ENCODE measurements around the gene GLYATL3.

The GLYATL3 gene

DNA sequence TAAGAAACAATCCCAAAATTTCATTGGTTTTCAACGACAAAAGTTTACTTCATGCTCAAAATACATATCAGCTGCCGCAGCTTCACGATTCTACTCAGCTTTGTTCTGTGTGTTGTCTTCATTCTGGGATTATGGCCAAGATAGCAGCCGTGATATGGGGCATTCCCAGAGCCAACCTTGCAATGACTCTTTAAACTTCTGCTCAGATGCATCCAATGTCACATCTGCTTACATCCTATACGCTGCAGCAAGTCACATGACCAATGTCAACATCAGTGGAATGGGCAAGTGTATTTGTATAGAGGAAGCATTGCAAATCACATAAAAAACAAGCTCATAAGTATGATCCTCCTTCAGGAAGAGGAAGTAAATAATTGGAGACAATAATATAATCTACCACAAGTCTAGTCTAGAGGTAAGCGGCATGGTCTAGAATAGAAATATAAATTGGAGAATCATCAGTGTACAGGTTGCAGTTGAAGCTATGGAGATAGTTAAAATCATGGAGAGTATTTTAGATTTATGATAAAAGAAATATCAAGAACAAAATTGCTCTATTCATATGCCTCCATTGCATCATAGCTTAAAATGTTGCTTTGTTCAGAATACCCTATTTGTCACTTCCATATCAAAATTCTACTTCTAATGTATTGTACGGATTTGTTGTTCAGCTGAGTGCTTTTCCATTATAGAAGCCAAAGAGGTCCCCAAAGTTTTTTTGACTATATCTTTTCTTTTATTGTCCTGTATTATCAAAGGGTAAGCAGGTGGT is 43.5 kb downstream of the GLYATL3 start:
- no peak for ATAC-seq
- no peak for TF ChIP-seq ZNF70 (CRISPR knock-in tag; IDR thresholded peaks at IDR 0.05)
- no peak for TF ChIP-seq RARB (CRISPR knock-in tag; IDR thresholded peaks at IDR 0.05)
- TF ChIP-seq, protein P1, sequence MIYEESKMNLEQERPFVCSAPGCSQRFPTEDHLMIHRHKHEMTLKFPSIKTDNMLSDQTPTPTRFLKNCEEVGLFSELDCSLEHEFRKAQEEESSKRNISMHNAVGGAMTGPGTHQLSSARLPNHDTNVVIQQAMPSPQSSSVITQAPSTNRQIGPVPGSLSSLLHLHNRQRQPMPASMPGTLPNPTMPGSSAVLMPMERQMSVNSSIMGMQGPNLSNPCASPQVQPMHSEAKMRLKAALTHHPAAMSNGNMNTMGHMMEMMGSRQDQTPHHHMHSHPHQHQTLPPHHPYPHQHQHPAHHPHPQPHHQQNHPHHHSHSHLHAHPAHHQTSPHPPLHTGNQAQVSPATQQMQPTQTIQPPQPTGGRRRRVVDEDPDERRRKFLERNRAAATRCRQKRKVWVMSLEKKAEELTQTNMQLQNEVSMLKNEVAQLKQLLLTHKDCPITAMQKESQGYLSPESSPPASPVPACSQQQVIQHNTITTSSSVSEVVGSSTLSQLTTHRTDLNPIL (CRISPR knock-in tag; IDR thresholded peaks at IDR 0.05; ENCODE audit: low read depth), result no peak
- TF ChIP-seq CSDC2 (CRISPR knock-in tag; IDR thresholded peaks at IDR 0.05), result no peak
- TF ChIP-seq, protein P2, sequence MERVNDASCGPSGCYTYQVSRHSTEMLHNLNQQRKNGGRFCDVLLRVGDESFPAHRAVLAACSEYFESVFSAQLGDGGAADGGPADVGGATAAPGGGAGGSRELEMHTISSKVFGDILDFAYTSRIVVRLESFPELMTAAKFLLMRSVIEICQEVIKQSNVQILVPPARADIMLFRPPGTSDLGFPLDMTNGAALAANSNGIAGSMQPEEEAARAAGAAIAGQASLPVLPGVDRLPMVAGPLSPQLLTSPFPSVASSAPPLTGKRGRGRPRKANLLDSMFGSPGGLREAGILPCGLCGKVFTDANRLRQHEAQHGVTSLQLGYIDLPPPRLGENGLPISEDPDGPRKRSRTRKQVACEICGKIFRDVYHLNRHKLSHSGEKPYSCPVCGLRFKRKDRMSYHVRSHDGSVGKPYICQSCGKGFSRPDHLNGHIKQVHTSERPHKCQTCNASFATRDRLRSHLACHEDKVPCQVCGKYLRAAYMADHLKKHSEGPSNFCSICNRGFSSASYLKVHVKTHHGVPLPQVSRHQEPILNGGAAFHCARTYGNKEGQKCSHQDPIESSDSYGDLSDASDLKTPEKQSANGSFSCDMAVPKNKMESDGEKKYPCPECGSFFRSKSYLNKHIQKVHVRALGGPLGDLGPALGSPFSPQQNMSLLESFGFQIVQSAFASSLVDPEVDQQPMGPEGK (CRISPR knock-in tag; IDR thresholded peaks at IDR 0.05; ENCODE audit: borderline replicate concordance), result no peak
- TF ChIP-seq, protein P3, sequence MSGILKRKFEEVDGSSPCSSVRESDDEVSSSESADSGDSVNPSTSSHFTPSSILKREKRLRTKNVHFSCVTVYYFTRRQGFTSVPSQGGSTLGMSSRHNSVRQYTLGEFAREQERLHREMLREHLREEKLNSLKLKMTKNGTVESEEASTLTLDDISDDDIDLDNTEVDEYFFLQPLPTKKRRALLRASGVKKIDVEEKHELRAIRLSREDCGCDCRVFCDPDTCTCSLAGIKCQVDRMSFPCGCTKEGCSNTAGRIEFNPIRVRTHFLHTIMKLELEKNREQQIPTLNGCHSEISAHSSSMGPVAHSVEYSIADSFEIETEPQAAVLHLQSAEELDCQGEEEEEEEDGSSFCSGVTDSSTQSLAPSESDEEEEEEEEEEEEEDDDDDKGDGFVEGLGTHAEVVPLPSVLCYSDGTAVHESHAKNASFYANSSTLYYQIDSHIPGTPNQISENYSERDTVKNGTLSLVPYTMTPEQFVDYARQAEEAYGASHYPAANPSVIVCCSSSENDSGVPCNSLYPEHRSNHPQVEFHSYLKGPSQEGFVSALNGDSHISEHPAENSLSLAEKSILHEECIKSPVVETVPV (CRISPR knock-in tag; IDR thresholded peaks at IDR 0.05), result no peak
- no peak for TF ChIP-seq SNAI2 (CRISPR knock-in tag; IDR thresholded peaks at IDR 0.05)
- TF ChIP-seq TOX (CRISPR knock-in tag; IDR thresholded peaks at IDR 0.05; ENCODE audit: borderline replicate concordance), result no peak
- no peak for TF ChIP-seq ESRRG (CRISPR knock-in tag; IDR thresholded peaks at IDR 0.05)
- TF ChIP-seq ZNF8 (CRISPR knock-in tag; IDR thresholded peaks at IDR 0.05), result no peak
- TF ChIP-seq ZC3H10 (CRISPR knock-in tag; IDR thresholded peaks at IDR 0.05), result no peak
- TF ChIP-seq PPARA (CRISPR knock-in tag; IDR thresholded peaks at IDR 0.05; ENCODE audit: borderline replicate concordance), result no peak
- no peak for TF ChIP-seq ARNTL (CRISPR knock-in tag; IDR thresholded peaks at IDR 0.05; ENCODE audit: borderline replicate concordance, low read depth)
- TF ChIP-seq TCF4 (CRISPR knock-in tag; IDR thresholded peaks at IDR 0.05; ENCODE audit: borderline replicate concordance), result no peak
- TF ChIP-seq, protein P4, sequence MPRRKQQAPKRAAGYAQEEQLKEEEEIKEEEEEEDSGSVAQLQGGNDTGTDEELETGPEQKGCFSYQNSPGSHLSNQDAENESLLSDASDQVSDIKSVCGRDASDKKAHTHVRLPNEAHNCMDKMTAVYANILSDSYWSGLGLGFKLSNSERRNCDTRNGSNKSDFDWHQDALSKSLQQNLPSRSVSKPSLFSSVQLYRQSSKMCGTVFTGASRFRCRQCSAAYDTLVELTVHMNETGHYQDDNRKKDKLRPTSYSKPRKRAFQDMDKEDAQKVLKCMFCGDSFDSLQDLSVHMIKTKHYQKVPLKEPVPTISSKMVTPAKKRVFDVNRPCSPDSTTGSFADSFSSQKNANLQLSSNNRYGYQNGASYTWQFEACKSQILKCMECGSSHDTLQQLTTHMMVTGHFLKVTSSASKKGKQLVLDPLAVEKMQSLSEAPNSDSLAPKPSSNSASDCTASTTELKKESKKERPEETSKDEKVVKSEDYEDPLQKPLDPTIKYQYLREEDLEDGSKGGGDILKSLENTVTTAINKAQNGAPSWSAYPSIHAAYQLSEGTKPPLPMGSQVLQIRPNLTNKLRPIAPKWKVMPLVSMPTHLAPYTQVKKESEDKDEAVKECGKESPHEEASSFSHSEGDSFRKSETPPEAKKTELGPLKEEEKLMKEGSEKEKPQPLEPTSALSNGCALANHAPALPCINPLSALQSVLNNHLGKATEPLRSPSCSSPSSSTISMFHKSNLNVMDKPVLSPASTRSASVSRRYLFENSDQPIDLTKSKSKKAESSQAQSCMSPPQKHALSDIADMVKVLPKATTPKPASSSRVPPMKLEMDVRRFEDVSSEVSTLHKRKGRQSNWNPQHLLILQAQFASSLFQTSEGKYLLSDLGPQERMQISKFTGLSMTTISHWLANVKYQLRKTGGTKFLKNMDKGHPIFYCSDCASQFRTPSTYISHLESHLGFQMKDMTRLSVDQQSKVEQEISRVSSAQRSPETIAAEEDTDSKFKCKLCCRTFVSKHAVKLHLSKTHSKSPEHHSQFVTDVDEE (CRISPR knock-in tag; IDR thresholded peaks at IDR 0.05), result no peak

DNA sequence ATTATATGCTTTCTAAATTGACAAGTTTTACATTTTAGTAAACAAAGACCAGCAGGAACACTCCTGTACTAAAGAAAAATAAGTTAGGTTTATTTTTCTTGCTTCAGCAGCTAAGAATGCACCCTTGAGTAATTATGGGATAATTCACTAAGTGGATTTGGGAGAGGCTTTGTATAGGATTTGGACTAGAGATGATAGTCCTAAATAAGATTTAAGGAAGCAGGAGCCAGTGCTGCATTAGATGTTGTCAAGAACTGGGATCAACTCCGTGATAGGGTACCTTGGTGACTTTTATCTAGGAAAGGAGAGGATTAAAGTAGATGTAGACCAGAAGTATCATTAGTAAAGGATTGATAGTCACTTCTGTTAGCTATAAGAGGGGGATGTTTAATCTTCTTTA is 46.6 kb downstream of the GLYATL3 start:
- ATAC-seq, result no peak

DNA sequence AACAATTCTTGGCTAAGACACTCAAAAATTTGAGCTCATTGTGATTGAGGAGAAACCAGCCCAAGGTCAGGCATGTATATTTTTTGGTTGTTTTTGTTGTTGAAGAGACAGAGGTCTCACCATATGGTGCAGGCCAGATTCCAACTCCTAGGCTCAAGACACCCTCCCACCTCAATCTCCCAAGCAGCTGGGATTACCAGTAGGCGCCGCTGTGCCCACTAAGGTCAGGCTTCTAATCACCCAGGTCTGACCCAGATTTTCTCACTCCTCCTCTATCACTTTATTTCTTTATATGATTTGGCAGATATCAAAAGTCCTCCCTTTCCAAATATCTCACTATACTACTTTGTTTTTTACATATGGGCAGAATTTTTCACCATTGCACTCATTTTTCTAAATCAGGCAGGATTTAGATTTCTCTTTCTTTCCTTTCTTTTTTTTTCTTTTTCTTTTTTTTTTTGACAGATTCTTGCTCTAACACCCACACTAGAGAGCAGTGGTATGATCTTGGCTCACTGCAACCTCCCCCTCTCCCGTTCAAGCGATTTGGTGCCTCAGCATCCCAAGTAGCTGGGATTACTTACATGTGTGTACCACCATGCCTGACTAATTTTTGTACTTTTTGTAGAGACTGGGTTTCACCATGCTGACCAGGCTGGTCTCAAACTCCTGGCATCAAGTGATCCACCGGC is 49.0 kb downstream of the GLYATL3 start:
- no peak for ATAC-seq
- TF ChIP-seq RARB (CRISPR knock-in tag; IDR thresholded peaks at IDR 0.05) (no peak), ZFP30 (CRISPR knock-in tag; IDR thresholded peaks at IDR 0.05) (no peak), CSDC2 (CRISPR knock-in tag; IDR thresholded peaks at IDR 0.05) (no peak), SNAI2 (CRISPR knock-in tag; IDR thresholded peaks at IDR 0.05) (no peak)
- TF ChIP-seq, protein P2 (CRISPR knock-in tag; IDR thresholded peaks at IDR 0.05; ENCODE audit: borderline replicate concordance), result no peak
- TF ChIP-seq, protein P1 (CRISPR knock-in tag; IDR thresholded peaks at IDR 0.05; ENCODE audit: low read depth), result no peak
- TF ChIP-seq, protein P5, sequence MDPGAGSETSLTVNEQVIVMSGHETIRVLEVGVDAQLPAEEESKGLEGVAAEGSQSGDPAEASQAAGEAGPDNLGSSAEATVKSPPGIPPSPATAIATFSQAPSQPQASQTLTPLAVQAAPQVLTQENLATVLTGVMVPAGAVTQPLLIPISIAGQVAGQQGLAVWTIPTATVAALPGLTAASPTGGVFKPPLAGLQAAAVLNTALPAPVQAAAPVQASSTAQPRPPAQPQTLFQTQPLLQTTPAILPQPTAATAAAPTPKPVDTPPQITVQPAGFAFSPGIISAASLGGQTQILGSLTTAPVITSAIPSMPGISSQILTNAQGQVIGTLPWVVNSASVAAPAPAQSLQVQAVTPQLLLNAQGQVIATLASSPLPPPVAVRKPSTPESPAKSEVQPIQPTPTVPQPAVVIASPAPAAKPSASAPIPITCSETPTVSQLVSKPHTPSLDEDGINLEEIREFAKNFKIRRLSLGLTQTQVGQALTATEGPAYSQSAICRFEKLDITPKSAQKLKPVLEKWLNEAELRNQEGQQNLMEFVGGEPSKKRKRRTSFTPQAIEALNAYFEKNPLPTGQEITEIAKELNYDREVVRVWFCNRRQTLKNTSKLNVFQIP (CRISPR knock-in tag; IDR thresholded peaks at IDR 0.05; ENCODE audit: borderline replicate concordance, low read depth), result no peak

More for the DNA sequence above, 46.6 kb downstream of the GLYATL3 start:
- TF ChIP-seq, protein P1 (CRISPR knock-in tag; IDR thresholded peaks at IDR 0.05; ENCODE audit: low read depth), result no peak
- TF ChIP-seq GLIS3 (CRISPR knock-in tag; IDR thresholded peaks at IDR 0.05) (no peak), ZNF70 (CRISPR knock-in tag; IDR thresholded peaks at IDR 0.05) (no peak), BACH2 (CRISPR knock-in tag; IDR thresholded peaks at IDR 0.05; ENCODE audit: borderline replicate concordance) (no peak), PPARA (CRISPR knock-in tag; IDR thresholded peaks at IDR 0.05; ENCODE audit: borderline replicate concordance) (no peak), ZNF565 (CRISPR knock-in tag; conservative IDR thresholded peaks at IDR 0.05; ENCODE audit: low read depth) (no peak), ZFP30 (CRISPR knock-in tag; IDR thresholded peaks at IDR 0.05) (no peak), ZFP3 (CRISPR knock-in tag; IDR thresholded peaks at IDR 0.05) (no peak)

Measured in SK-N-SH treated with all-trans-retinoic acid at 6 μM for 48 hours (cell line).